ENCODE results near the gene CPA2. TPM values are rescaled to one million over a fixed set of nuclear protein-coding genes. Genes with fewer than 3 reads are reported as not detected.
"Not testable (repeated sequence)": the region's sequence is repeated elsewhere in the genome, so short reads cannot be mapped to it uniquely, and the experiment has no call there.

Gene CPA2
- polyA plus RNA-seq, 1 donor (not counting 4 experiments of a cell fraction or from before 2014, with no cell fraction given) = 0.33 TPM

DNA sequence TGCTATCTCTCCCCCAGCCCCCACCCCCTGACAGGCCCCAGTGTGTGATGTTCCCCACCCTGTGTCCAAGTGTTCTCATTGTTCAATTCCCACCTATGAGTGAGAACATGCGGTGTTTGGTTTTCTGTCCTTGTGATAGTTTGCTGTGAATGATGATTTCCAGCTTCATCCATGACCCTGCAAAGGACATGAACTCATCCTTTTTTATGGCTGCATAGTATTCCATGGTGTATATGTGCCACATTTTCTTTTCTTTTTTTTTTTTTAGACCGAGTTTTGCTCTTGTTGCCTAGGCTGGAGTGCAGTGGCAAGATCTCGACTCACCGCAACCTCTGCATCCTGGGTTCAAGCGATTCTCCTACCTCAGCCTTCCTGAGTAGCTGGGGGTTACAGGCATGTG lies 17.8 kb upstream of the CPA2 start:
- dilution Hi-C loops (cut with MboI; ENCODE audit: extremely low pct_ligation_motif_present, low sequenced_read_pairs); FAIRE-seq; H3K9ac ChIP-seq (ENCODE audit: control insufficient read depth, extremely low read depth, insufficient read depth, low read length); H3K9me3 ChIP-seq (ENCODE audit: control insufficient read depth, low read depth, low read length); H2AFZ ChIP-seq (ENCODE audit: control insufficient read depth, low read length); H3K9me1 ChIP-seq (ENCODE audit: control insufficient read depth, extremely low read depth, insufficient read depth, low read length); H3K27me3 ChIP-seq (ENCODE audit: control insufficient read depth, extremely low read depth, insufficient read depth, low read length); H3K27ac ChIP-seq (ENCODE audit: control insufficient read depth, insufficient read depth, low read length); H3K4me2 ChIP-seq (ENCODE audit: control insufficient read depth, extremely low read depth, insufficient read depth, low read depth, low read length); H3K36me3 ChIP-seq (ENCODE audit: control insufficient read depth in 2 of 2, extremely low read depth in 1 of 2, insufficient read depth in 2 of 2, low read length in 2 of 2); H4K20me1 ChIP-seq (ENCODE audit: control insufficient read depth, extremely low read depth, insufficient read depth, low read length); H3K4me1 ChIP-seq (ENCODE audit: control insufficient read depth, extremely low read depth, insufficient read depth, low read length); DNase-seq (ENCODE audit: low read depth, low spot score); H3K79me2 ChIP-seq (ENCODE audit: control insufficient read depth, insufficient read depth, low read length); H3K4me3 ChIP-seq (ENCODE audit: control insufficient read depth in 2 of 3, extremely low read depth in 1 of 3, insufficient read depth in 2 of 3, low read depth in 1 of 3, low read length in 3 of 3): not testable (repeated sequence)

GRCh38 chr7:130249626-130250025 lies 17.0 kb upstream of the CPA2 start:
- not testable (repeated sequence) for H3K4me2 ChIP-seq (ENCODE audit: control insufficient read depth, extremely low read depth, insufficient read depth, low read depth, low read length)

DNA sequence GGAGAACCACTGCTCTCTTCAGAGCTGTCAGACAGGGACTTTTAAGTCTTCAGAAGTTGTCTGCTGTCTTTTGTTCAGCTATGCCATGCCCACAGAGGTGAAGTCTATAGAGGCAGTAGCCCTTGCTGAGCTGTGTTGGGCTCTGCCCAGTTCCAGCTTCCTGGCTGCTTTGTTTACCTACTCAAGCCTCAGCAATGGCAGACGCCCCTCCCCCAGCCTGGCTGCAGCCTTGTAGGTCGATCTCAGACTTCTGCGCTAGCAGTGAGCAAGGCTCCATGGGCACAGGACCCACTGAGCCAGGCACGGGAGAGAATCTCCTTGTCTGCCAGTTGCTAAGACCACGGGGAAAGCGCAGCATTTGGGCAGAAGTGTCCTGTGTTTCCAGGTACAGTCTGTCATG lies 12.1 kb upstream of the CPA2 start:
- no peaks in the 10 kb centered on the region for H3K27me3 ChIP-seq (ENCODE audit: control insufficient read depth, extremely low read depth, insufficient read depth, low read length)
- no peak overlapping the region for H3K4me3 ChIP-seq (ENCODE audit: control insufficient read depth in 2 of 3, extremely low read depth in 1 of 3, insufficient read depth in 2 of 3, low read depth in 1 of 3, low read length in 3 of 3)
- peaks cover 5% of the 10 kb centered on the region for H3K9me3 ChIP-seq (ENCODE audit: control insufficient read depth, low read depth, low read length)
- TF ChIP-seq CTCF (optimal IDR thresholded peaks at IDR 0.05 in 1 of 3, IDR thresholded peaks at IDR 0.05 in 1 of 3, conservative IDR thresholded peaks at IDR 0.05 in 1 of 3; ENCODE audit: extremely low read depth in 1 of 3, insufficient read depth in 2 of 3, low read length in 3 of 3) = no peak
- no peak for TF ChIP-seq EZH2 (IDR thresholded peaks at IDR 0.05; ENCODE audit: low read length)
- no peak overlapping the region for H3K4me2 ChIP-seq (ENCODE audit: control insufficient read depth, extremely low read depth, insufficient read depth, low read depth, low read length)
- no peaks in the 10 kb centered on the region for H3K36me3 ChIP-seq (ENCODE audit: control insufficient read depth in 2 of 2, extremely low read depth in 1 of 2, insufficient read depth in 2 of 2, low read length in 2 of 2)
- H3K4me1 ChIP-seq (ENCODE audit: control insufficient read depth, extremely low read depth, insufficient read depth, low read length) = no peaks in the 10 kb centered on the region
- dilution Hi-C loops (cut with MboI; ENCODE audit: extremely low pct_ligation_motif_present, low sequenced_read_pairs) = no loop called here
- H3K9ac ChIP-seq (ENCODE audit: control insufficient read depth, extremely low read depth, insufficient read depth, low read length) = no peak overlapping the region
- H3K9me1 ChIP-seq (ENCODE audit: control insufficient read depth, extremely low read depth, insufficient read depth, low read length) = no peaks in the 10 kb centered on the region
- no peak for DNase-seq (ENCODE audit: low read depth, low spot score)
- no peak overlapping the region for H2AFZ ChIP-seq (ENCODE audit: control insufficient read depth, low read length)
- H4K20me1 ChIP-seq (ENCODE audit: control insufficient read depth, extremely low read depth, insufficient read depth, low read length) = no peaks in the 10 kb centered on the region
- no peak overlapping the region for H3K27ac ChIP-seq (ENCODE audit: control insufficient read depth, insufficient read depth, low read length)
- no peak for FAIRE-seq
- no peaks in the 10 kb centered on the region for H3K79me2 ChIP-seq (ENCODE audit: control insufficient read depth, insufficient read depth, low read length)

More at GRCh38 chr7:130249626-130250025, 17.0 kb upstream of the CPA2 start:
- H3K9me3 ChIP-seq (ENCODE audit: control insufficient read depth, low read depth, low read length); H3K36me3 ChIP-seq (ENCODE audit: control insufficient read depth in 2 of 2, extremely low read depth in 1 of 2, insufficient read depth in 2 of 2, low read length in 2 of 2); H3K9ac ChIP-seq (ENCODE audit: control insufficient read depth, extremely low read depth, insufficient read depth, low read length); H3K27ac ChIP-seq (ENCODE audit: control insufficient read depth, insufficient read depth, low read length); dilution Hi-C loops (cut with MboI; ENCODE audit: extremely low pct_ligation_motif_present, low sequenced_read_pairs); H3K79me2 ChIP-seq (ENCODE audit: control insufficient read depth, insufficient read depth, low read length); H3K27me3 ChIP-seq (ENCODE audit: control insufficient read depth, extremely low read depth, insufficient read depth, low read length); H3K9me1 ChIP-seq (ENCODE audit: control insufficient read depth, extremely low read depth, insufficient read depth, low read length); H3K4me1 ChIP-seq (ENCODE audit: control insufficient read depth, extremely low read depth, insufficient read depth, low read length); H3K4me3 ChIP-seq (ENCODE audit: control insufficient read depth in 2 of 3, extremely low read depth in 1 of 3, insufficient read depth in 2 of 3, low read depth in 1 of 3, low read length in 3 of 3); DNase-seq (ENCODE audit: low read depth, low spot score); H2AFZ ChIP-seq (ENCODE audit: control insufficient read depth, low read length); FAIRE-seq; H4K20me1 ChIP-seq (ENCODE audit: control insufficient read depth, extremely low read depth, insufficient read depth, low read length): not testable (repeated sequence)

Measured in keratinocyte (primary cell).